ENCODE measurements around the gene AUH. TPM values are rescaled to one million over a fixed set of nuclear protein-coding genes. Genes with fewer than 3 reads are reported as not detected.
"Not testable (repeated sequence)": the region's sequence is repeated elsewhere in the genome, so short reads cannot be mapped to it uniquely, and the experiment has no call there.

The AUH gene
- total and polyA plus RNA-seq, 5 donors: 19.1 to 29.0 (median 26.9) TPM

DNA sequence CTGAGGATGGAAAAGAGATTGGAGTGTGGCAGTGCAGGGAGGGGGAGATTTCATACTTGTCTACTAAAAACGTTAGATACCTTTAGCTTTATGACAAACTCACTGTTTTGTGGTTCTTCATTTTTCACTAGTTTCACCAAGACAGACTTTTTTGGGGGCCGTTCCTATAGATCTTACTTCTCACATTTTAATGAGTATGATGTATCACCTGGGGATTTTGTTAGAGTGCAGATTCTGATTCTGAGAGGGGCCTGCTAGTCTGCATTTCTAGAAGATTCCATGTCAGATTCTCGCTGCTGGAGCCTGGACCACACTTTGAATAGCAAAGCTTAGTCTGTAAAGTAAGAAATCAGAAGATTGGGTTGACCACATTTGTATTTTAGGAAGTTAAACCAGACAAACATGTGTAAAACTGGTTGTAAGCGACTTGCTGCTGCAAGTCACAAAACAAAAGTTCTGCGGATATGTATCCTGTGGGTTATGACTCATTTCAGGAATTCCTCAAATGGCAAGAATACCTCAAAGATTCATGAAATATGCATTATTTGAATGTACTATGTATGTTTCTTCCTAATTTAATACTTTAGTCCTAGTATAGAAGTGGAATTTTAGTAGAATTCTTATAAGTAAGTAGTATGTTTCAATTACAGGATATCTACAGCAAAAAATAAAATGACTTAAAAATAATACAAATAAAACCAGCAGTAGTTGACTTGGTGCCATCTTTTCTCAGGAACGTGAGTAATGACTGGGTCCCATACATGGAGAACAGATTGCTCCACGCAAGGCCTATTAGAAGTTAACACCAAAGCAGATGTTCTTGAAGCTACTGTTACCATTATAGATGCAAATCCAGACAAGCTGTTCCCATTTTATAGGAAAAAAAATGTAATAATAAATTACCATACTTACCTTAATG, 34.1 kb upstream of the AUH start:
- ATAC-seq (no peak), DNase-seq (no peak)
- no peaks in the 10 kb centered on the region for H3K9me3 ChIP-seq (ENCODE audit: control insufficient read depth, low read length)
- H3K27ac ChIP-seq (ENCODE audit: low read length): no peak overlapping the region
- H3K27me3 ChIP-seq (ENCODE audit: control insufficient read depth, insufficient read depth): no peaks in the 10 kb centered on the region
- intact Hi-C loops (cut with DNase I): no loop called here
- WGBS: 71% methylated on average over 7 of the region's 7 CpGs
- H3K4me3 ChIP-seq (ENCODE audit: low read length): no peak overlapping the region
- H3K4me1 ChIP-seq (ENCODE audit: control insufficient read depth, insufficient read depth, low read length): no peaks in the 10 kb centered on the region

DNA sequence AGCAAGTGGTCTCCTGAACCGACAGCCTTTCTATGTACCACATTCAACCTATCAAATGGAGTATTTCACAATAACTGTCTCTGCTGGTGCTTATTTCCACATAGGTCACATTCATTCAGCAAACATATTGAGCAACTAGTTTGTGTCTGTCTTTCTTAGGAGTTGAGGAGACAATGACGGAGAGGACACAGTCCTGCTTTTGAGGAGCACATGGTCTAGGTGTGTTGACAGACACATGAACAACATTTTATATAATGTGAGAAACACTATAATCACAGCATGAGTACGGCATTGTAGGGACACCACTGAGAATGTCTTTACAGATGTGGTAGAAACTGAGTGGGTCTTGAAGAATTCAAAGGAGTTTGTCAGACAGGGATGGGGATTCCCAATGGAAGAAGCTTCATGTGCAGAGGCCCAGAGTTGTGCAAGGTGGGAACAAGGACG, 33.4 kb upstream of the AUH start:
- intact Hi-C loops (cut with DNase I): no loop called here
- no peak overlapping the region for H3K27ac ChIP-seq (ENCODE audit: low read length)
- WGBS: 79% methylated on average over 4 of the region's 4 CpGs
- DNase-seq (no peak), ATAC-seq (peak in 1 of 2 donors; percentile 34)
- no peaks in the 10 kb centered on the region for H3K9me3 ChIP-seq (ENCODE audit: control insufficient read depth, low read length)
- H3K4me3 ChIP-seq (ENCODE audit: low read length): no peak overlapping the region
- H3K27me3 ChIP-seq (ENCODE audit: control insufficient read depth, insufficient read depth): no peaks in the 10 kb centered on the region
- H3K4me1 ChIP-seq (ENCODE audit: control insufficient read depth, insufficient read depth, low read length): no peaks in the 10 kb centered on the region

- no peak for DNase-seq
- no peaks in the 10 kb centered on the region for H3K9me3 ChIP-seq (ENCODE audit: control insufficient read depth, low read length)
- no peak overlapping the region for H3K27ac ChIP-seq (ENCODE audit: low read length)
- no peaks in the 10 kb centered on the region for H3K27me3 ChIP-seq (ENCODE audit: control insufficient read depth, insufficient read depth)
- H3K4me3 ChIP-seq (ENCODE audit: low read length): no peak overlapping the region
- intact Hi-C loops (cut with DNase I): no loop called here
- no peaks in the 10 kb centered on the region for H3K4me1 ChIP-seq (ENCODE audit: control insufficient read depth, insufficient read depth, low read length)
- ATAC-seq: no peak
- WGBS: 96% methylated on average over 5 of the region's 5 CpGs
Observed at GRCh38 chr9:91393826-91394225, 32.1 kb upstream of the AUH start.

- no peak overlapping the region for H3K27ac ChIP-seq (ENCODE audit: low read length)
- H3K4me3 ChIP-seq (ENCODE audit: low read length): no peak overlapping the region
- intact Hi-C loops (cut with DNase I): no loop called here
- DNase-seq (no peak), ATAC-seq (no peak)
- WGBS: 87% methylated on average over 1 of the region's 1 CpG
- no peaks in the 10 kb centered on the region for H3K9me3 ChIP-seq (ENCODE audit: control insufficient read depth, low read length)
- no peaks in the 10 kb centered on the region for H3K4me1 ChIP-seq (ENCODE audit: control insufficient read depth, insufficient read depth, low read length)
- H3K27me3 ChIP-seq (ENCODE audit: control insufficient read depth, insufficient read depth): no peaks in the 10 kb centered on the region
Observed at GRCh38 chr9:91392435-91392834, 30.7 kb upstream of the AUH start.

GRCh38 chr9:91391818-91392217, 30.1 kb upstream of the AUH start:
- DNase-seq: no peak
- 96% methylated on average over 2 of the region's 2 CpGs for WGBS
- Histone ChIP-seq H3K4me3 (ENCODE audit: low read length) (no peak overlapping the region), H3K27me3 (ENCODE audit: control insufficient read depth, insufficient read depth) (no peaks in the 10 kb centered on the region), H3K9me3 (ENCODE audit: control insufficient read depth, low read length) (no peaks in the 10 kb centered on the region), H3K4me1 (ENCODE audit: control insufficient read depth, insufficient read depth, low read length) (no peaks in the 10 kb centered on the region), H3K27ac (ENCODE audit: low read length) (no peak overlapping the region)
- ATAC-seq: no peak
- intact Hi-C loops (cut with DNase I): no loop called here

DNA sequence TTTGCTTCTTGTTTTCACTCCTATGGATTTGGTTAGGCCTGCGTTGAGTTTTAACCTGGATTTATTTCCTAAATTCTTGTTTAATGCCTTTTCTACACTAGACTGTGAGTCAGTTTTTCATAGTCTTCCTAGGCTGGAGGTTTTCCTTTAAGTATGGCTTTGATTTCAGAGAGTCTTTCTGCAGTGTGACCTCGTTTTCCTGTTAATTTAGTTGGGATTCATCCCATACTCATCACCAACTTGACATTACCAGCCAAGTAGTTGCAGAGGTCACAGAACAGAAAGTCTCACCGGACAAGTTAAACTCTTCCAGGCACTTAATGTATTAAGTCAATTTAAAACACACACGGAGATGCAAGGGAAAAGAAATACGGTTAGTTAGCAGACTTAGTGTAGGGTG, 29.7 kb upstream of the AUH start:
- no peaks in the 10 kb centered on the region for H3K27me3 ChIP-seq (ENCODE audit: control insufficient read depth, insufficient read depth)
- 68% methylated on average over 5 of the region's 5 CpGs for WGBS

GRCh38 chr9:91389686-91390085, 28.0 kb upstream of the AUH start:
- H3K4me1 ChIP-seq (ENCODE audit: control insufficient read depth, insufficient read depth, low read length); H3K4me3 ChIP-seq (ENCODE audit: low read length); DNase-seq; H3K27ac ChIP-seq (ENCODE audit: low read length); intact Hi-C loops (cut with DNase I); H3K27me3 ChIP-seq (ENCODE audit: control insufficient read depth, insufficient read depth); H3K9me3 ChIP-seq (ENCODE audit: control insufficient read depth, low read length); ATAC-seq: not testable (repeated sequence)
- WGBS: 96% methylated on average over 4 of the region's 4 CpGs

More for the DNA sequence above, 29.7 kb upstream of the AUH start:
- no peak overlapping the region for H3K4me3 ChIP-seq (ENCODE audit: low read length)
- DNase-seq (no peak), ATAC-seq (no peak)
- no peak overlapping the region for H3K27ac ChIP-seq (ENCODE audit: low read length)
- no peaks in the 10 kb centered on the region for H3K9me3 ChIP-seq (ENCODE audit: control insufficient read depth, low read length)
- intact Hi-C loops (cut with DNase I): no loop called here
- H3K4me1 ChIP-seq (ENCODE audit: control insufficient read depth, insufficient read depth, low read length): no peaks in the 10 kb centered on the region

DNA sequence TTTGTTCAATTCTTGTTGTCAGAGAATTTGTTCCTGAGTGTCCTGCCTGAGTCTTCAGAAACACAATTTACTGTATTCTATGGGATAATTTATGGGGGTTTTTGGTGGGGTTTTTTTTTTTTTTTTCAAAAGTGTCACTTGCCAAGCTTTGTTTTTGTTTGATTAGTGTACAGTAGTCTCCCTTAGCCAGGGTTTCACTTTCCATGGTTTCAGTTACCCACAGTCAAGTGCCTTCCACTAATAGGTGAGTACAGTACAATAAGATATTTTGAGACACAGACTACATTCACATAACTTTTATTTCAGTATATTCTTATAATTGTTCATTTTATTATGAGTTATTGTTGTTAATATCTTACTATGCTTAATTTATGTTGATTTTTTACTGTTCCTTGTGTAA, 25.0 kb upstream of the AUH start:
- Histone ChIP-seq H3K27me3 (ENCODE audit: control insufficient read depth, insufficient read depth) (no peaks in the 10 kb centered on the region), H3K4me3 (ENCODE audit: low read length) (no peak overlapping the region), H3K27ac (ENCODE audit: low read length) (no peak overlapping the region), H3K4me1 (ENCODE audit: control insufficient read depth, insufficient read depth, low read length) (no peaks in the 10 kb centered on the region), H3K9me3 (ENCODE audit: control insufficient read depth, low read length) (no peaks in the 10 kb centered on the region)
- intact Hi-C loops (cut with DNase I): no loop called here
- DNase-seq (no peak), ATAC-seq (no peak)

- Histone ChIP-seq H3K27me3 (ENCODE audit: control insufficient read depth, insufficient read depth) (no peaks in the 10 kb centered on the region), H3K27ac (ENCODE audit: low read length) (no peak overlapping the region), H3K9me3 (ENCODE audit: control insufficient read depth, low read length) (no peaks in the 10 kb centered on the region), H3K4me1 (ENCODE audit: control insufficient read depth, insufficient read depth, low read length) (no peaks in the 10 kb centered on the region), H3K4me3 (ENCODE audit: low read length) (no peak overlapping the region)
- DNase-seq: no peak
- 80% methylated on average over 1 of the region's 1 CpG for WGBS
- ATAC-seq: no peak
- intact Hi-C loops (cut with DNase I): no loop called here
Observed at GRCh38 chr9:91384954-91385353, 23.2 kb upstream of the AUH start.

DNA sequence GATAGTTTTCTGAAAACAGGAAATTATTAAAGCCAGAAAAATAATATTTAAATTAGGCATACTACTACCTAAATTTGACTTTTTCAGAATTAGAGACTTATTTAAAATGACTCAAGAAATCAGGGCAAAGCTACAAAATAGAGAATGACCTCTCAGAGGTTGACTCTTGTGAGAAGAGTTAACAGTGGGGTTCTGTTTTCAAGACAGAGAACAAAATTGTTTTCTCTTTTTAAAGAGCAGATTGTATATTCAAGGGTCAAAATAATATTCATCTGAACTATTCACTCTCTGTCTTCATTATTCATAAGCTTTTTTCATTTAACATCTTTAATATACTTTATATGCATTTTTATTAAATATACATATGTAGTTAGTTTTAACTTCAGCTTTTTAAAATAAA, 21.9 kb upstream of the AUH start:
- no peaks in the 10 kb centered on the region for H3K27me3 ChIP-seq (ENCODE audit: control insufficient read depth, insufficient read depth)
- no peaks in the 10 kb centered on the region for H3K9me3 ChIP-seq (ENCODE audit: control insufficient read depth, low read length)
- DNase-seq (no peak), ATAC-seq (no peak)
- H3K27ac ChIP-seq (ENCODE audit: low read length): no peak overlapping the region
- H3K4me3 ChIP-seq (ENCODE audit: low read length): no peak overlapping the region
- intact Hi-C loops (cut with DNase I): no loop called here
- no peaks in the 10 kb centered on the region for H3K4me1 ChIP-seq (ENCODE audit: control insufficient read depth, insufficient read depth, low read length)

DNA sequence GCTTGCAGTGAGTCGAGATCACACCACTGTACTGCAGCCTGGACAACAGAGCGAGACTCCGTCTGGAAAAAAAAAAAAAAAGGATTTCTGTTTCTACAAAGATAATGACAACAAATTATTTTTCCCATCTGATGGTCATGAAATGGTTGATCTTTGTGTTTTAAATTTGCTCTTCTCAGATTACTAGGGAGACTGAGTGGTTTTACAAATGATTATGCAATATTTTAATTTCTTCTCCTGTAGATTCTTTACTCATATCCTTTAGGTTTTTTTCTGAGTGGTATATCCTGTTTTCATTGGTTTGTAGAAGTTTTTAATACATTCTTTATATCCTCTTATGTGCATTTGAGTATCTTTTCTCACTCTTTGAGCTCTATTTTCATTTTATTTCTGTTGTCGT, 20.6 kb upstream of the AUH start:
- Histone ChIP-seq H3K4me3 (ENCODE audit: low read length) (no peak overlapping the region), H3K27me3 (ENCODE audit: control insufficient read depth, insufficient read depth) (no peaks in the 10 kb centered on the region), H3K9me3 (ENCODE audit: control insufficient read depth, low read length) (no peaks in the 10 kb centered on the region), H3K4me1 (ENCODE audit: control insufficient read depth, insufficient read depth, low read length) (no peaks in the 10 kb centered on the region), H3K27ac (ENCODE audit: low read length) (no peak overlapping the region)
- ATAC-seq (no peak), DNase-seq (no peak)
- 96% methylated on average over 4 of the region's 4 CpGs for WGBS
- intact Hi-C loops (cut with DNase I): no loop called here

GRCh38 chr9:91379426-91379825, 17.7 kb upstream of the AUH start:
- intact Hi-C loops (cut with DNase I): no loop called here
- no peaks in the 10 kb centered on the region for H3K4me1 ChIP-seq (ENCODE audit: control insufficient read depth, insufficient read depth, low read length)
- H3K9me3 ChIP-seq (ENCODE audit: control insufficient read depth, low read length): no peaks in the 10 kb centered on the region
- H3K27ac ChIP-seq (ENCODE audit: low read length): no peak overlapping the region
- 58% methylated on average over 3 of the region's 3 CpGs for WGBS
- no peaks in the 10 kb centered on the region for H3K27me3 ChIP-seq (ENCODE audit: control insufficient read depth, insufficient read depth)
- H3K4me3 ChIP-seq (ENCODE audit: low read length): no peak overlapping the region
- no peak for DNase-seq
- ATAC-seq: no peak

Measured in right cardiac atrium (tissue), 5 donors.